Left colon (tissue), 2 donors: Measurements from ENCODE around the gene MOV10L1. TPM values are rescaled to one million over a fixed set of nuclear protein-coding genes. Genes with fewer than 3 reads are reported as not detected.
"Not testable (repeated sequence)": the region's sequence is repeated elsewhere in the genome, so short reads cannot be mapped to it uniquely, and the experiment has no call there.

Experiments used
- ATAC-seq: fragments of 200-7000 bp; cut with Tn5 transposase; one replicate; pipeline ENCODE4 v1.9.1; 2020; ENCODE audit warnings: mild to moderate bottlenecking, moderate library complexity
- DNase-seq, 2 donors: peaks; one replicate each; pipeline ENCODE4 v3.0.0-alpha.2; 2020
- intact Hi-C, 2 donors: fragments of 100-400 bp; cut with DNase I in 1 of 2; cut with micrococcal nuclease in 1 of 2; formaldehyde crosslinking; loops; one replicate each; pipeline versions ENCODE4 v1.11.2 to v1.14.0; 2022; cut with DNase I, micrococcal nuclease
- total RNA-seq, 2 donors: library from RNA; stranded (reverse); fragmentation: NEBNext Ultra II Directional; extraction: Animal tissue kit (Norgen Biotek cat#: 25700); gene quantifications; one replicate each; pipeline ENCODE4 v1.2.1, GENCODE V29; 2021
- donor health status: DM: no; HTN: no; CAD: no.
- donor health status: DM: yes; HTN: yes; CAD: no.

MOV10L1 gene
- total RNA-seq, 2 donors from 2014 or later, result 0.70 TPM; not detected in 1

DNA sequence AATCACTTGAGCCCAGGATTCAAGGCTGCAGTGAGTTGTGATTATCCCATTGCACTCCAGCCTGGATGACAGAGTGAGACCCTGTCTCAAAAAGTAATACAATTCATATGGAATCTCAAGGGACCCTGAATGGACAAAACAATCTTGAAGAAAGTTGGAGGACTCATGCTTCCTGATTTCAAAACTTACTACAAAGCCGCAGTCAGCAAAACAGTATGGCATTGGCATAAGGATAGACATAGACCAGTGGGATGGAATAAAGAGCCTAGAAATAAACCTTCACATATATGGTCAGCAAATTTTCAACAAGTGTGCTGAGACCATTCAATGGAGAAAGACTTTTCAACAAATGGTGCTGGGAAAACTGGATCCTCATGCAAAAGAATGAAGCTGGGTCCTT, 113.5 kb downstream of the MOV10L1 start:
- no peak for DNase-seq
- intact Hi-C loops, result no loop called here
- no peak for ATAC-seq

- intact Hi-C loops, result no loop called here
- DNase-seq (no peak), ATAC-seq (no peak)
These were observed 114.8 kb downstream of the MOV10L1 start for GRCh38 chr22:50204571-50204970.

DNA sequence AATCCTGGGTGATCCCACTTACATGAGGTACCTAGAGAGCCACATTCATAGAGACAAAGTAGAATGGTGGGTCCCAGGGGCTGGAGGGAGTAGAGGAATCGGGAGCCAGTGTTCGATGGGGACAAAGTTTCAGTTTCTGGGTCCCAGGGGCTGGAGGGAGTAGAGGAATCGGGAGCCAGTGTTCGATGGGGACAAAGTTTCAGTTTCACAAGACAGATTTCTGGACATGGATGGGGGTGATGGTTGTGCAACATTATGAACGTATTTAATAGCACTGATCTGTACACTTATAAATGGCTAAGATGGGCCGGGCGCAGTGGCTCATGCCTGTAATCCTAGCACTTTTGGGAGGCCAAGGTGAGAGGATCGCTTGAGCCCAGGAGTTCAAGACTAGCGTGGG, 115.2 kb downstream of the MOV10L1 start:
- not testable (repeated sequence) for ATAC-seq, DNase-seq
- intact Hi-C loops, result loop anchor here in 1 of 2 donors (5.0 kb wide), 1 partner anchor 58 kb away; no protein-coding TSS in a partner anchor

GRCh38 chr22:50205781-50206569, 116.2 kb downstream of the MOV10L1 start:
- intact Hi-C loops, result loop anchor here in 1 of 2 donors (5.0 kb wide), 1 partner anchor 59 kb away; no protein-coding TSS in a partner anchor
- DNase-seq, result no peak
- no peak for ATAC-seq

DNA sequence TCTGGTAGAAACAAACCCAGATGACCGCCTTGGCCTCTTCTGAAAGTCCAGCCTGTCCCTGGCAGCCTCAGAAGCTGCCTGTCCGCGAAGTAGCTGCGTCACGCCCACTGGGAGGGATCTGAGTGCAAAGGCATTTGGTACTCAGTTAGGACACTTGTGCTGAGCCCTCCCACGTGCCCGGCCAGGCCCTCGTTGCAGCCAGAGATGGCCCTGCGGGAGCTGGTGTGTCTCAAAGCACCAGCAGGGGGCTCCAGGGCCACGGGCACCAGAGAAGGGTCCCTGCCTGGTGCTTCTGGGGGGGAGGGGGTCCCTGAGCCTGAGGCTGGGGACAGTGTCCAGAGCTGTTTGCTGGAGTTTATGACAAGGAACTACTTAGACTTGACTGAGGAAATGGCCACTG, 116.8 kb downstream of the MOV10L1 start:
- no peak for DNase-seq
- intact Hi-C loops, result loop anchor here in 1 of 2 donors (5.0 kb wide), 1 partner anchor 59 kb away; no protein-coding TSS in a partner anchor
- ATAC-seq, result no peak

- intact Hi-C loops, result loop anchor here in 1 of 2 donors (5.0 kb wide), 1 partner anchor 60 kb away; no protein-coding TSS in a partner anchor
- DNase-seq, result no peak
- no peak for ATAC-seq
These were observed 117.8 kb downstream of the MOV10L1 start for GRCh38 chr22:50207383-50208140.

DNA sequence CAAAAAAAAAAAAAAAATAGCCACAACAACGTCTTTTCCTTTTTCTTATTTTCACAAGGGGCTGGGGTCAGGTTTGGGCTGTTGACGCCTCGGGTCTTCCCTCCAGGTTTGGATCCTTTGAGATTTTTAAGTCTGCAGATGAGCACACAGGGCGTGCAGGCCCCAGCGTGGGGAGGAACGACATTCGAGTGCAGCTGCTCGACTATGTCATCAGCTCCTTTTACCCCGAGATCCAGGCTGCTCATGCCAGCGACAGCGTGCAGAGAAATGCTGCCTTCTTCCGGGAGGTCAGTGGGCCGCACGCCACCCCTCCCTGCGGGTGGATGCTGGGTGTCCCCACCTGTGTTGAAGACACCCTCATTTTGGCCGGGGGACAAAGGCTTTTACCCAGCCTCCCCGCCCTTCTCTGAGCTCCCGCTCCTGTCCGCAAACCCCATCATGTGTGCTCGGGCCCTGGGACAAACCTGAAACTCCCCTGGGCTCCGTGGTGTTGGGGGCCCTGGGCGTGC, 118.7 kb downstream of the MOV10L1 start:
- intact Hi-C loops, result loop anchor here in 1 of 2 donors (5.0 kb wide), 1 partner anchor 61 kb away; no protein-coding TSS in a partner anchor
- no peak for DNase-seq
- ATAC-seq, result no peak

- peak; percentile 18 for ATAC-seq
- no peak for DNase-seq
- intact Hi-C loops, result loop anchor here in 1 of 2 donors (5.0 kb wide), 1 partner anchor 62 kb away; no protein-coding TSS in a partner anchor
These were observed 119.4 kb downstream of the MOV10L1 start for GRCh38 chr22:50208939-50209892.

DNA sequence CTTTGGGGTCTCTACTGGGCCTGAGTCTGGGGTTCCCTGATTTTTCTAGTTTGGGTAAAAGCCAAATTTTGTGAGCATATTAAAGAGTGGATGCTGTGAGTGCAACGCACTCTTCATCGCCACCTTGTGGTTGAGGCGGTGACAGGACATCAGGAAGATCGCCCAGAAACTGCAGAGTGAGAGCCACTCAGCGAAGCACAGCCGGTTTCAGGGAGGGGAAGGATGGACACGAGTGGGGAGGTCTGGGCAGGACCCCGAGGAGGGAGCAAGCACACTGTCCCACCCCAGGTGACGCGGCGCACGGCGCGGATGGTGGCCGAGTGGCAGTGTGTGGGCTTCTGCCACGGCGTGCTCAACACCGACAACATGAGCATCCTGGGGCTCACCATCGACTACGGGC, 120.1 kb downstream of the MOV10L1 start:
- peak; percentile 70 for ATAC-seq
- intact Hi-C loops, result loop anchor here (5.0 kb wide), 1 partner anchor 63 kb away; no protein-coding TSS in a partner anchor
- DNase-seq, result peak in 1 of 2 donors; percentile 81

- intact Hi-C loops, result loop anchor here in 1 of 2 donors (5.0 kb wide), 1 partner anchor 63 kb away; no protein-coding TSS in a partner anchor
- no peak for DNase-seq
- no peak for ATAC-seq
These were observed 120.8 kb downstream of the MOV10L1 start for GRCh38 chr22:50210378-50211139.

DNA sequence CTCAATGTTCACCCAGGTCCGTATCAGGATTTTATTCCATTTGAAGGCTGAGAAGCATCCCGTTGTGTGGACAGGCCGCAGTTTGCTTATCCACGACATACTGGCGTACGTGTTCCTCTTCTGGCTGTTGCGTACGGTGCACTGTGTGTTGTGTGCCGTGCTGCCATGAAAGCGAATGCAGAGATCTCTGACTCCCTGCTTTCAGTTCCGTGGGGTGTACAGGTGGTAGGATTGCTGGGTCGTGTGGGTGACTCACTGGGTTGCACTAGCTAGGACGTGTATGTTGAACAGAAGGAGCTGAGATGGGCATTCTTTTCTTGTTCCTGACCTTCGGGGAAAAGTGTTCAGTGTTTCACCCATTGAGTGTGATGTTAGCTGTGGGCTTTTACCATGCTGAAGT, 121.3 kb downstream of the MOV10L1 start:
- intact Hi-C loops, result loop anchor here in 1 of 2 donors (5.0 kb wide), 1 partner anchor 64 kb away; no protein-coding TSS in a partner anchor
- ATAC-seq (no peak), DNase-seq (no peak)

Other genes starting within 250 kb of the MOV10L1 start
- 10 to 100 TPM; 16.9 to 19.5 TPM for gene ZBED4, start 236.2 kb upstream of the MOV10L1 start, total RNA-seq
- gene ALG12, start 171.6 kb upstream of the MOV10L1 start, total RNA-seq, result 10 to 100 TPM; 22.8 to 27.9 TPM
- gene CRELD2, start 171.4 kb upstream of the MOV10L1 start, total RNA-seq, result 10 to 100 TPM; 36.7 to 53.8 TPM
- 100 to 1,000 TPM in 1 of 2 donors, 10 to 100 TPM in 1; 45.6 to 201 TPM for gene PIM3, start 129.2 kb upstream of the MOV10L1 start, total RNA-seq
- under 1 TPM; 0.17 to 0.31 TPM for gene IL17REL, start 77.2 kb upstream of the MOV10L1 start, total RNA-seq
- not detected for gene TTLL8, start 31.7 kb upstream of the MOV10L1 start, total RNA-seq
- gene MLC1, start 4.6 kb upstream of the MOV10L1 start, total RNA-seq, result under 1 TPM in 1 of 2 donors, not detected in 1; 0.14 TPM
- under 1 TPM; 0.09 to 0.14 TPM for gene PANX2, start 80.7 kb downstream of the MOV10L1 start, total RNA-seq
- gene TRABD, start 95.9 kb downstream of the MOV10L1 start, total RNA-seq, result 10 to 100 TPM; 46.4 to 63.5 TPM
- gene SELENOO, start 111.0 kb downstream of the MOV10L1 start, total RNA-seq, result 10 to 100 TPM; 21.9 to 29.6 TPM
- 10 to 100 TPM; 26.3 to 31.6 TPM for gene TUBGCP6, start 155.0 kb downstream of the MOV10L1 start, total RNA-seq
- gene HDAC10, start 161.3 kb downstream of the MOV10L1 start, total RNA-seq, result 10 to 100 TPM; 48.3 to 49.2 TPM
- 1 to 10 TPM; 3.0 to 3.1 TPM for gene MAPK12, start 171.7 kb downstream of the MOV10L1 start, total RNA-seq
- gene MAPK11, start 180.4 kb downstream of the MOV10L1 start, total RNA-seq, result 1 to 10 TPM; 1.2 to 1.9 TPM
- gene PLXNB2, start 217.6 kb downstream of the MOV10L1 start, total RNA-seq, result 100 to 1,000 TPM; 290 TPM
- 1 to 10 TPM; 3.7 to 4.7 TPM for gene DENND6B, start 237.0 kb downstream of the MOV10L1 start, total RNA-seq